WTC11 (cell line): ENCODE data around the gene TBX15.

ENCODE experiments used
- ESRRA ChIP-seq: sonication (generic); formaldehyde crosslinking; IDR thresholded peaks from 2 replicates; pipeline ENCODE4 v1.8.1; 2022; ENCODE audit warnings: mild to moderate bottlenecking, missing genetic modification reagents, borderline replicate concordance
- HMGXB4 ChIP-seq: sonication (generic); formaldehyde crosslinking; IDR thresholded peaks from 2 replicates; pipeline ENCODE4 v1.8.1; 2023; ENCODE audit warnings: mild to moderate bottlenecking, moderate library complexity, missing genetic modification reagents
- SMAD4 ChIP-seq: sonication (generic); formaldehyde crosslinking; IDR thresholded peaks from 2 replicates; pipeline ENCODE4 v1.8.0; 2022; ENCODE audit warnings: mild to moderate bottlenecking, missing genetic modification reagents
- ZNF263 ChIP-seq: sonication (generic); formaldehyde crosslinking; IDR thresholded peaks from 2 replicates; pipeline ENCODE4 v1.8.1; 2022; ENCODE audit warnings: low read depth, mild to moderate bottlenecking, moderate library complexity, missing genetic modification reagents
- TF ChIP-seq, protein P1 (sequence below): fragments of 200-600 bp; IDR thresholded peaks from 2 replicates; pipeline ENCODE4 v1.8.0; 2022; ENCODE audit warnings: antibody characterized with exemption
- TF ChIP-seq, protein P2 (sequence below): sonication (generic); formaldehyde crosslinking; IDR thresholded peaks from 2 replicates; pipeline ENCODE4 v1.8.1; 2022; ENCODE audit warnings: low read depth, mild to moderate bottlenecking, moderate library complexity, missing genetic modification reagents, borderline replicate concordance

DNA sequence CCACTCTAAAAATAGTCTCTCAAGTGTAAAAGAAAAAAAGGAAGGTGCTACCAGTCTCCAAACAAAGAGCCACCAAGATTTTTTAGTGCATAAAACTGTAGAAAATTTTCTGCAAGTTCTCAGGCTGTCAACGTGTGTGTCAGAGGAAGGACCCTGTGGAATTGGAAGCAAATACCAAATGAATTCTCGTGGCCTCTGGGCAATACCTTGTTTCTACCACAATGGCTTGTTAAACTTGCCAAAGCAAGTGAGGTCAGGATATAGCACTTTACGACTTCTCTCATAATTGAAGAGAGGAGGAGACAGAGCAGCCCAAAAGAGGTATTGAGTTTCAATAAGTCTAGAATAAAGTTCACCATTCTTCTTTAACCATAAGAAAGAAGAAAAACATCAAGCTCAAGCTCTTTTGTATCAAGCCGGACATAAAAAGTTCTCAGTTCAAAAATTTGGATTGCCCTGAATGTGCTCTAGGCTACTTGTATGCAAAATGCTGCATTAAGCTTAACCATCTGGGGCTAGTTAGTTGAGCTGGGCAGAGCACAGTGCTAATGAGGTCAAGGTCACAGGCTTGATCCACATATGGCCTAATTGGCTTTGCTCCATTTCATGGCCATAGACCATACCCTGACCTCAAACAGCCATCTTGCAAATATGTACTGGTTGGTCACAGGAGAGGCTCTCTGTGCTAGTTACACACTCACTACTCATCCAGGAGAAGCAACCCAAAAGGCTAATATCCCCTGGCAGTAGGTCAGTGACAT lies 60.5 kb downstream of the TBX15 start:
- TF ChIP-seq ZNF263 (CRISPR knock-in tag) (no peak), ESRRA (CRISPR knock-in tag) (no peak), SMAD4 (CRISPR knock-in tag) (no peak), HMGXB4 (CRISPR knock-in tag) (no peak)
- TF ChIP-seq, protein P1, sequence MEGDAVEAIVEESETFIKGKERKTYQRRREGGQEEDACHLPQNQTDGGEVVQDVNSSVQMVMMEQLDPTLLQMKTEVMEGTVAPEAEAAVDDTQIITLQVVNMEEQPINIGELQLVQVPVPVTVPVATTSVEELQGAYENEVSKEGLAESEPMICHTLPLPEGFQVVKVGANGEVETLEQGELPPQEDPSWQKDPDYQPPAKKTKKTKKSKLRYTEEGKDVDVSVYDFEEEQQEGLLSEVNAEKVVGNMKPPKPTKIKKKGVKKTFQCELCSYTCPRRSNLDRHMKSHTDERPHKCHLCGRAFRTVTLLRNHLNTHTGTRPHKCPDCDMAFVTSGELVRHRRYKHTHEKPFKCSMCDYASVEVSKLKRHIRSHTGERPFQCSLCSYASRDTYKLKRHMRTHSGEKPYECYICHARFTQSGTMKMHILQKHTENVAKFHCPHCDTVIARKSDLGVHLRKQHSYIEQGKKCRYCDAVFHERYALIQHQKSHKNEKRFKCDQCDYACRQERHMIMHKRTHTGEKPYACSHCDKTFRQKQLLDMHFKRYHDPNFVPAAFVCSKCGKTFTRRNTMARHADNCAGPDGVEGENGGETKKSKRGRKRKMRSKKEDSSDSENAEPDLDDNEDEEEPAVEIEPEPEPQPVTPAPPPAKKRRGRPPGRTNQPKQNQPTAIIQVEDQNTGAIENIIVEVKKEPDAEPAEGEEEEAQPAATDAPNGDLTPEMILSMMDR = no peak
- TF ChIP-seq, protein P2, sequence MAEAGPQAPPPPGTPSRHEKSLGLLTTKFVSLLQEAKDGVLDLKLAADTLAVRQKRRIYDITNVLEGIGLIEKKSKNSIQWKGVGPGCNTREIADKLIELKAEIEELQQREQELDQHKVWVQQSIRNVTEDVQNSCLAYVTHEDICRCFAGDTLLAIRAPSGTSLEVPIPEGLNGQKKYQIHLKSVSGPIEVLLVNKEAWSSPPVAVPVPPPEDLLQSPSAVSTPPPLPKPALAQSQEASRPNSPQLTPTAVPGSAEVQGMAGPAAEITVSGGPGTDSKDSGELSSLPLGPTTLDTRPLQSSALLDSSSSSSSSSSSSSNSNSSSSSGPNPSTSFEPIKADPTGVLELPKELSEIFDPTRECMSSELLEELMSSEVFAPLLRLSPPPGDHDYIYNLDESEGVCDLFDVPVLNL (CRISPR knock-in tag) = no peak
